Activated T-cell treated with anti-CD3 and anti-CD28 coated beads, Interleukin-2, amount 50 U/mL, for 4 hours (primary cell): ENCODE measurements around the gene ST14. TPM values are rescaled to one million over a fixed set of nuclear protein-coding genes. Genes with fewer than 3 reads are reported as not detected.

Experiments used
- ATAC-seq, 2 donors: fragments of 200-7000 bp; cut with Tn5 transposase; one replicate each; pipeline ENCODE4 v1.10.0; 2021
- DNase-seq: peaks from one replicate; pipeline ENCODE4 v3.0.0-alpha.2; 2020
- H3K27me3 Mint-ChIP-seq: one replicate; pipeline ENCODE4 v1.8.0; 2021; ENCODE audit warnings: low read depth, mixed read lengths
- H3K36me3 Mint-ChIP-seq: one replicate; pipeline ENCODE4 v1.8.0; 2022; ENCODE audit warnings: mixed read lengths; ENCODE audit not compliant: insufficient read depth
- H3K4me1 Mint-ChIP-seq: one replicate; pipeline ENCODE4 v1.8.0; 2021; ENCODE audit warnings: low read depth, mixed read lengths
- H3K4me3 Mint-ChIP-seq: one replicate; pipeline ENCODE4 v1.8.0; 2021; ENCODE audit warnings: mild to moderate bottlenecking, moderate library complexity, mixed read lengths
- H3K9me3 Mint-ChIP-seq: one replicate; pipeline ENCODE4 v1.8.0; 2021; ENCODE audit warnings: mixed read lengths
- total RNA-seq, 3 donors: library from RNA; stranded (reverse); gene quantifications; one replicate each; pipeline ENCODE4 v1.2.1, GENCODE V29; 2021

ST14 gene
- total RNA-seq, 3 donors from 2014 or later, result 0.21 to 0.30 (median 0.28) TPM

- Mint-ChIP-seq H3K4me1 (peaks cover 17% of the 10 kb centered on the region), H3K27me3 (no peaks in the 10 kb centered on the region), H3K4me3 (no peak overlapping the region), H3K36me3 (peaks cover 5% of the 10 kb centered on the region), H3K9me3 (no peaks in the 10 kb centered on the region)
- no peak for ATAC-seq
- DNase-seq, result no peak
Observed at GRCh38 chr11:130145975-130146776, 13.4 kb upstream of the ST14 start.

- peak in 1 of 2 donors; percentile 34 for ATAC-seq
- Mint-ChIP-seq H3K36me3 (peaks cover 5% of the 10 kb centered on the region), H3K4me3 (no peak overlapping the region), H3K9me3 (no peaks in the 10 kb centered on the region), H3K27me3 (peaks cover 3% of the 10 kb centered on the region), H3K4me1 (peaks cover 17% of the 10 kb centered on the region)
- no peak for DNase-seq
Observed at GRCh38 chr11:130146796-130147195, 12.8 kb upstream of the ST14 start.

- peaks cover 2% of the 10 kb centered on the region for H3K36me3 Mint-ChIP-seq
- no peak for DNase-seq
- peaks cover 17% of the 10 kb centered on the region for H3K4me1 Mint-ChIP-seq
- H3K27me3 Mint-ChIP-seq, result peaks cover 3% of the 10 kb centered on the region
- no peak overlapping the region for H3K4me3 Mint-ChIP-seq
- no peak for ATAC-seq
- no peaks in the 10 kb centered on the region for H3K9me3 Mint-ChIP-seq
Observed at GRCh38 chr11:130148796-130149326, 10.7 kb upstream of the ST14 start.

- Mint-ChIP-seq H3K4me1 (peaks cover 17% of the 10 kb centered on the region), H3K27me3 (peaks cover 3% of the 10 kb centered on the region), H3K36me3 (peaks cover 2% of the 10 kb centered on the region), H3K4me3 (no peak overlapping the region), H3K9me3 (no peaks in the 10 kb centered on the region)
- ATAC-seq (no peak), DNase-seq (no peak)
Observed at GRCh38 chr11:130150790-130151189, 8.8 kb upstream of the ST14 start.

- ATAC-seq (no peak), DNase-seq (no peak)
- Mint-ChIP-seq H3K4me1 (peaks cover 16% of the 10 kb centered on the region), H3K9me3 (no peaks in the 10 kb centered on the region), H3K4me3 (no peak overlapping the region), H3K27me3 (peaks cover 3% of the 10 kb centered on the region), H3K36me3 (peaks cover 2% of the 10 kb centered on the region)
Observed at GRCh38 chr11:130151196-130151595, 8.4 kb upstream of the ST14 start.

GRCh38 chr11:130156108-130157022 is 3.2 kb upstream of the ST14 start:
- peaks cover 11% of the 10 kb centered on the region for H3K4me1 Mint-ChIP-seq
- H3K27me3 Mint-ChIP-seq, result peaks cover 28% of the 10 kb centered on the region
- H3K36me3 Mint-ChIP-seq, result no peaks in the 10 kb centered on the region
- DNase-seq, result no peak
- H3K4me3 Mint-ChIP-seq, result no peak overlapping the region
- ATAC-seq, result no peak
- H3K9me3 Mint-ChIP-seq, result no peaks in the 10 kb centered on the region

- no peaks in the 10 kb centered on the region for H3K9me3 Mint-ChIP-seq
Observed at GRCh38 chr11:130157101-130157500, 2.5 kb upstream of the ST14 start.

GRCh38 chr11:130157840-130158239 is 1.7 kb upstream of the ST14 start:
- ATAC-seq, result no peak
- DNase-seq, result no peak
- Mint-ChIP-seq H3K36me3 (no peaks in the 10 kb centered on the region), H3K9me3 (no peaks in the 10 kb centered on the region), H3K27me3 (peaks cover 40% of the 10 kb centered on the region), H3K4me3 (no peak overlapping the region), H3K4me1 (peaks cover 14% of the 10 kb centered on the region)

More at GRCh38 chr11:130157101-130157500, 2.5 kb upstream of the ST14 start:
- ATAC-seq (no peak), DNase-seq (no peak)
- Mint-ChIP-seq H3K36me3 (no peaks in the 10 kb centered on the region), H3K4me3 (no peak overlapping the region), H3K4me1 (peaks cover 14% of the 10 kb centered on the region), H3K27me3 (peaks cover 32% of the 10 kb centered on the region)

- DNase-seq (no peak), ATAC-seq (no peak)
- no peaks in the 10 kb centered on the region for H3K9me3 Mint-ChIP-seq
- H3K4me1 Mint-ChIP-seq, result peaks cover 14% of the 10 kb centered on the region
- H3K4me3 Mint-ChIP-seq, result peak overlapping the region; percentile 32
- no peaks in the 10 kb centered on the region for H3K36me3 Mint-ChIP-seq
- peaks cover 53% of the 10 kb centered on the region for H3K27me3 Mint-ChIP-seq
Observed at GRCh38 chr11:130159139-130159538, 443 bp upstream of the ST14 start.

- DNase-seq, result no peak
- H3K9me3 Mint-ChIP-seq, result no peaks in the 10 kb centered on the region
- ATAC-seq, result no peak
- no peaks in the 10 kb centered on the region for H3K36me3 Mint-ChIP-seq
- peak overlapping the region; percentile 59 for H3K4me3 Mint-ChIP-seq
- H3K4me1 Mint-ChIP-seq, result peaks cover 14% of the 10 kb centered on the region
- H3K27me3 Mint-ChIP-seq, result peaks cover 63% of the 10 kb centered on the region
Observed at GRCh38 chr11:130160498-130161155, 1.0 kb downstream of the ST14 start.

GRCh38 chr11:130161441-130162145 is 2.0 kb downstream of the ST14 start:
- Mint-ChIP-seq H3K4me3 (no peak overlapping the region), H3K36me3 (no peaks in the 10 kb centered on the region), H3K27me3 (peaks cover 66% of the 10 kb centered on the region), H3K9me3 (no peaks in the 10 kb centered on the region), H3K4me1 (peaks cover 14% of the 10 kb centered on the region)
- ATAC-seq (no peak), DNase-seq (no peak)

- H3K27me3 Mint-ChIP-seq, result peaks cover 67% of the 10 kb centered on the region
- H3K36me3 Mint-ChIP-seq, result no peaks in the 10 kb centered on the region
- DNase-seq, result no peak
- peak; percentile 19 to 20 for ATAC-seq
- no peak overlapping the region for H3K4me3 Mint-ChIP-seq
- H3K4me1 Mint-ChIP-seq, result peaks cover 14% of the 10 kb centered on the region
- H3K9me3 Mint-ChIP-seq, result no peaks in the 10 kb centered on the region
Observed at GRCh38 chr11:130162733-130163132, 3.2 kb downstream of the ST14 start.

- peaks cover 65% of the 10 kb centered on the region for H3K27me3 Mint-ChIP-seq
Observed at GRCh38 chr11:130163346-130164220, 4.0 kb downstream of the ST14 start.

More at GRCh38 chr11:130163346-130164220, 4.0 kb downstream of the ST14 start:
- Mint-ChIP-seq H3K4me3 (no peak overlapping the region), H3K9me3 (no peaks in the 10 kb centered on the region), H3K4me1 (peaks cover 14% of the 10 kb centered on the region), H3K36me3 (no peaks in the 10 kb centered on the region)
- DNase-seq (no peak), ATAC-seq (no peak)
